Esophagus muscularis mucosa (tissue), 4 donors: ENCODE data around the gene SLC16A3. TPM values are rescaled to one million over a fixed set of nuclear protein-coding genes. Genes with fewer than 3 reads are reported as not detected.

ENCODE experiments used
- DNase-seq: peaks from one replicate; pipeline ENCODE4 v3.0.0-alpha.2; 2017; ENCODE audit errors: extremely low spot score
- H3K27ac ChIP-seq, 4 donors: fragments of 200-600 bp; sonication (generic); replicated peaks in 1 of 4; 1 replicate in 3 of 4; 2 replicates in 1 of 4; pipeline ENCODE4 v1.5.1; 2016 to 2019; ENCODE audit warnings: mild to moderate bottlenecking in 1 of 4
- H3K27me3 ChIP-seq, 4 donors: fragments of 200-600 bp; sonication (generic); one replicate each; pipeline versions ENCODE4 v1.5.1 to v1.6.0; 2016 to 2019
- H3K36me3 ChIP-seq, 4 donors: fragments of 200-600 bp; sonication (generic); one replicate each; pipeline ENCODE4 v1.5.1; 2016 to 2019
- H3K4me1 ChIP-seq, 4 donors: fragments of 200-600 bp; sonication (generic); one replicate each; pipeline ENCODE4 v1.5.1; 2016 to 2019
- H3K4me3 ChIP-seq, 4 donors: fragments of 200-600 bp; sonication (generic); 1 replicate in 2 of 4; 2 replicates in 2 of 4; pipeline ENCODE4 v1.5.1; 2016 to 2019; ENCODE audit warnings: mild to moderate bottlenecking in 4 of 4, moderate library complexity in 1 of 4
- H3K9me3 ChIP-seq, 4 donors: fragments of 200-600 bp; sonication (generic); 1 replicate in 3 of 4; 2 replicates in 1 of 4; pipeline ENCODE4 v1.5.1; 2016 to 2019
- CTCF ChIP-seq, 3 experiments: fragments of 200-600 bp in 2 of 3; fragments of 450-650 bp in 1 of 3; sonication (generic) in 2 of 3; IDR thresholded peaks; one replicate each; pipeline ENCODE4 v1.5.1; 2017 to 2019; ENCODE audit warnings: antibody characterized with exemption in 3 of 3, mild to moderate bottlenecking in 2 of 3, moderate library complexity in 1 of 3
- EP300 ChIP-seq: sonication (generic); formaldehyde crosslinking; IDR thresholded peaks from one replicate; pipeline ENCODE4 v1.6.1; 2017; ENCODE audit warnings: antibody characterized with exemption
- POLR2A ChIP-seq: fragments of 450-650 bp; IDR thresholded peaks from one replicate; pipeline ENCODE4 v1.6.1; 2017; ENCODE audit warnings: antibody characterized with exemption, moderate library complexity, mild to moderate bottlenecking, low read depth
- POLR2AphosphoS5 ChIP-seq, 2 donors: sonication (generic); formaldehyde crosslinking; IDR thresholded peaks; one replicate each; pipeline ENCODE4 v1.6.1; 2017; ENCODE audit warnings: antibody characterized with exemption in 2 of 2
- WGBS: methylation state at CpG from one replicate; pipeline ENCODE4 v1.1.5; 2018; 5-methylcytosine and 5-hydroxymethylcytosine counted together
- intact Hi-C: fragments of 100-400 bp; cut with DNase I; formaldehyde crosslinking; loops from one replicate; pipeline ENCODE4 v1.15.1; 2023
- total RNA-seq, 4 donors: library from RNA; depleted of rRNA; stranded (reverse); fragments of >200 nt; gene quantifications; one replicate each; pipeline versions ENCODE4 v1.1.0 to v1.2.1, GENCODE V29; 2016

Gene SLC16A3
- total RNA-seq, 4 donors from 2014 or later, result 17.0 to 28.8 (median 23.4) TPM

GRCh38 chr17:82226809-82227628, 1.8 kb upstream of the SLC16A3 start:
- H3K36me3 ChIP-seq, result no peaks in the 10 kb centered on the region
- no peak for DNase-seq
- peak; percentile 12 for TF ChIP-seq POLR2A
- TF ChIP-seq CTCF (IDR thresholded peaks at IDR 0.05), result no peak
- H3K4me3 ChIP-seq, result no peak overlapping the region
- H3K9me3 ChIP-seq, result no peaks in the 10 kb centered on the region
- intact Hi-C loops, result no loop called here
- H3K27ac ChIP-seq, result peak overlapping the region in 1 of 4 donors; percentile 93
- peaks cover 33 to 55% (median 42%) of the 10 kb centered on the region in 4 donors for H3K4me1 ChIP-seq
- WGBS, result no CpG with 5 or more reads among the region's 16 CpGs
- peaks cover 0 to 5% (median 0%) of the 10 kb centered on the region in 4 donors for H3K27me3 ChIP-seq

DNA sequence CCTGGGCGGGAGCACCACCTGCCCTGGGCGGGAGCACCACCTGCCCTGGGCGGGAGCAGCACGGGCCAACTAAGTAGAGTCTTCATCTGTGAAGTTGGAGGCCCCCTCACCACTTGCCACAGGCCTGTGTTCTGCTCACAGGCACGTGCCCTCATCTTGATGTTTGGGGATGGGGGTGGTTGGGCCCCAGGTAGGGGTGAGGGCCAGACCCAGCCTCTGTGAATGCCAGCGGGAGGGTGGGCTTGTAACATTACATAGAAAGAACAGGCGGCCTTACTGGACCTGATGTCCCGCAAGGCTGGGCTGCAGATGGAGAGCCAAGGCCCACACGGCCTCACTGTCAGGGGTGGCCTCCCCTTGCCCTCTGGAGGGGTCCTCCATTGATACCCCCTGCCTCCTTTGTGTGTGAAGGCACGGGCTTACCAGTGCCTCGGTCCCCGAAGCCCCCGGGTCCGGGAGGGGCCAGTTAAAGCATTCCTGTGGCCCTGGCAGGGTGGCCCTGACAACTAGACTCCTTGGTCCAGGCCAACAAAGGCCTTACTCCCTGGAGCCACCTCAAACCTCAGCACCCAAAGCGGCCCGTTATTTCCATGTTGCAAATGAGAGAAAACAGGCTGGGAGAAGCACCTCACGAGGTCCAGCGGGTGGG, 1.1 kb upstream of the SLC16A3 start:
- peaks cover 0 to 5% (median 0%) of the 10 kb centered on the region in 4 donors for H3K27me3 ChIP-seq
- WGBS, result 85% methylated on average over 10 of the region's 18 CpGs
- H3K4me3 ChIP-seq, result peak overlapping the region; percentile 63 to 76 (median 74)
- no peak for TF ChIP-seq EP300
- TF ChIP-seq POLR2AphosphoS5 (IDR thresholded peaks at IDR 0.05), result no peak
- TF ChIP-seq CTCF (IDR thresholded peaks at IDR 0.05), result no peak
- TF ChIP-seq POLR2A, result no peak
- H3K4me1 ChIP-seq, result peaks cover 40 to 62% (median 50%) of the 10 kb centered on the region in 4 donors
- no peak for DNase-seq
- intact Hi-C loops, result no loop called here
- H3K9me3 ChIP-seq, result no peaks in the 10 kb centered on the region
- H3K36me3 ChIP-seq, result no peaks in the 10 kb centered on the region
- peak overlapping the region; percentile 89 to 93 (median 92) for H3K27ac ChIP-seq

GRCh38 chr17:82228278-82228841, 482 bp upstream of the SLC16A3 start:
- WGBS, result 51% methylated on average over 7 of the region's 63 CpGs
- Histone ChIP-seq H3K36me3 (no peaks in the 10 kb centered on the region), H3K9me3 (no peaks in the 10 kb centered on the region), H3K4me3 (peak overlapping the region; percentile 63 to 76 (median 74)), H3K27me3 (peaks cover 0 to 5% (median 0%) of the 10 kb centered on the region in 4 donors), H3K4me1 (peaks cover 45 to 67% (median 56%) of the 10 kb centered on the region in 4 donors), H3K27ac (peak overlapping the region; percentile 89 to 93 (median 92))
- intact Hi-C loops, result no loop called here
- TF ChIP-seq EP300 (no peak), POLR2AphosphoS5 (IDR thresholded peaks at IDR 0.05) (peak in 1 of 2 donors; percentile 44)
- DNase-seq, result no peak

- H3K4me1 ChIP-seq, result peaks cover 45 to 69% (median 66%) of the 10 kb centered on the region in 4 donors
- intact Hi-C loops, result no loop called here
- H3K36me3 ChIP-seq, result no peaks in the 10 kb centered on the region
- TF ChIP-seq CTCF (IDR thresholded peaks at IDR 0.05) (no peak), POLR2AphosphoS5 (IDR thresholded peaks at IDR 0.05) (no peak), EP300 (no peak), POLR2A (no peak)
- no peak for DNase-seq
- WGBS, result 42% methylated on average over 11 of the region's 28 CpGs
- no peaks in the 10 kb centered on the region for H3K9me3 ChIP-seq
- peaks cover 0 to 5% (median 0%) of the 10 kb centered on the region in 4 donors for H3K27me3 ChIP-seq
- H3K4me3 ChIP-seq, result peak overlapping the region; percentile 63 to 76 (median 74)
- peak overlapping the region; percentile 89 to 93 (median 92) for H3K27ac ChIP-seq
Observed at GRCh38 chr17:82229698-82230608, 1.1 kb downstream of the SLC16A3 start.
